ENCODE measurements around the gene CCDC197. TPM values are rescaled to one million over a fixed set of nuclear protein-coding genes. Genes with fewer than 3 reads are reported as not detected.

CCDC197 gene
- total and polyA plus RNA-seq, 2 donors (not counting 1 experiment from before 2014, with no cell fraction given): not detected

DNA sequence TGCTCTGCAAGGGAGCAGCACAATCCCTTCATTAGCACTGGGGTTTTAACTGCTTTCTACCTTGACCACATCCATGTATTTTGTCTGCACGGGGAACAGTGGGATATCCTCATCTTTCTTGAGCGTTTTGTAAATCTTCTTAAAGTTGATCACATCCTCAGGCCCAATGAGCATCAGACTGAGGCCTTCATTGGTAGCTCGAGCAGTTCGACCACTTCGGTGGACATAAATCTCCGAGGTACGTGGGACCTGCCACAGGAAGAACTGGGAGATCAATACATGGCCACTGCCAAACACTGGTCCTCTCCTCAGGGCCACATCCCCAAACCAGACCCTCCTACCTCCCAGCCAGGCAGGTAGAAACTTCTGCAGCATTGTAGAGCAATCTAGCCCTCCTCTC is 57.8 kb downstream of the CCDC197 start:
- H3K27me3 Mint-ChIP-seq: no peaks in the 10 kb centered on the region
- Histone ChIP-seq H3K27ac (ENCODE audit: low read length in 2 of 2) (no peak overlapping the region), H3K9me3 (ENCODE audit: control extremely low read depth in 1 of 3, control insufficient read depth in 2 of 3, insufficient read depth in 1 of 3, low read length in 2 of 3) (no peaks in the 10 kb centered on the region), H3K36me3 (replicated peaks in 1 of 2; ENCODE audit: control extremely low read depth in 1 of 2, control insufficient read depth in 1 of 2, extremely low read depth in 1 of 2, insufficient read depth in 2 of 2, low read length in 1 of 2) (peaks cover 43 to 95% of the 10 kb centered on the region in 2 experiments), H2AFZ (ENCODE audit: insufficient read depth, low read depth, low read length, poor library complexity, severe bottlenecking) (no peak overlapping the region), H4K20me1 (ENCODE audit: control insufficient read depth, insufficient read depth, low read length, poor library complexity, severe bottlenecking) (peaks cover 53% of the 10 kb centered on the region), H3K4me2 (replicated peaks; ENCODE audit: low read depth, low read length, poor library complexity, severe bottlenecking) (no peak overlapping the region), H3K27me3 (replicated peaks in 1 of 4; ENCODE audit: control extremely low read depth in 1 of 4, control insufficient read depth in 3 of 4, insufficient read depth in 4 of 4, low read length in 3 of 4) (no peaks in the 10 kb centered on the region), H3K79me2 (ENCODE audit: control insufficient read depth, insufficient read depth, low read length) (peaks cover 3% of the 10 kb centered on the region), H3K4me3 (ENCODE audit: control extremely low read depth in 1 of 5, extremely low read depth in 1 of 5, insufficient read depth in 1 of 5, low read depth in 2 of 5, low read length in 4 of 5) (no peak overlapping the region), H3K4me1 (ENCODE audit: control insufficient read depth in 2 of 2, insufficient read depth in 2 of 2, low read length in 2 of 2) (peaks cover 0 to 9% of the 10 kb centered on the region in 2 donors), H3K9ac (ENCODE audit: low read length) (no peak overlapping the region)
- H3K4me3 Mint-ChIP-seq: no peak overlapping the region
- TF ChIP-seq EZH2 (IDR thresholded peaks at IDR 0.05; ENCODE audit: borderline replicate concordance, insufficient read depth, low read depth, low read length, poor library complexity, severe bottlenecking): no peak
- TF ChIP-seq, protein P1, sequence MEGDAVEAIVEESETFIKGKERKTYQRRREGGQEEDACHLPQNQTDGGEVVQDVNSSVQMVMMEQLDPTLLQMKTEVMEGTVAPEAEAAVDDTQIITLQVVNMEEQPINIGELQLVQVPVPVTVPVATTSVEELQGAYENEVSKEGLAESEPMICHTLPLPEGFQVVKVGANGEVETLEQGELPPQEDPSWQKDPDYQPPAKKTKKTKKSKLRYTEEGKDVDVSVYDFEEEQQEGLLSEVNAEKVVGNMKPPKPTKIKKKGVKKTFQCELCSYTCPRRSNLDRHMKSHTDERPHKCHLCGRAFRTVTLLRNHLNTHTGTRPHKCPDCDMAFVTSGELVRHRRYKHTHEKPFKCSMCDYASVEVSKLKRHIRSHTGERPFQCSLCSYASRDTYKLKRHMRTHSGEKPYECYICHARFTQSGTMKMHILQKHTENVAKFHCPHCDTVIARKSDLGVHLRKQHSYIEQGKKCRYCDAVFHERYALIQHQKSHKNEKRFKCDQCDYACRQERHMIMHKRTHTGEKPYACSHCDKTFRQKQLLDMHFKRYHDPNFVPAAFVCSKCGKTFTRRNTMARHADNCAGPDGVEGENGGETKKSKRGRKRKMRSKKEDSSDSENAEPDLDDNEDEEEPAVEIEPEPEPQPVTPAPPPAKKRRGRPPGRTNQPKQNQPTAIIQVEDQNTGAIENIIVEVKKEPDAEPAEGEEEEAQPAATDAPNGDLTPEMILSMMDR (IDR thresholded peaks at IDR 0.05): no peak
- H3K9me3 Mint-ChIP-seq (ENCODE audit: insufficient read depth): no peaks in the 10 kb centered on the region
- no peak for DNase-seq
- H3K4me1 Mint-ChIP-seq: peaks cover 10% of the 10 kb centered on the region
- ChIA-PET POLR2A (no interaction called here), CTCF (interaction anchor here (6.4 kb wide), 1 partner anchor 18 kb away, joined by 37 read pairs; no protein-coding TSS in a partner anchor)
- intact Hi-C loops (cut with micrococcal nuclease): no loop called here
- ATAC-seq (ENCODE audit: low read depth): no peak
- no peak overlapping the region for H3K27ac Mint-ChIP-seq
- 98% methylated on average over 7 of the region's 7 CpGs for WGBS (ENCODE audit: insufficient coverage)

DNA sequence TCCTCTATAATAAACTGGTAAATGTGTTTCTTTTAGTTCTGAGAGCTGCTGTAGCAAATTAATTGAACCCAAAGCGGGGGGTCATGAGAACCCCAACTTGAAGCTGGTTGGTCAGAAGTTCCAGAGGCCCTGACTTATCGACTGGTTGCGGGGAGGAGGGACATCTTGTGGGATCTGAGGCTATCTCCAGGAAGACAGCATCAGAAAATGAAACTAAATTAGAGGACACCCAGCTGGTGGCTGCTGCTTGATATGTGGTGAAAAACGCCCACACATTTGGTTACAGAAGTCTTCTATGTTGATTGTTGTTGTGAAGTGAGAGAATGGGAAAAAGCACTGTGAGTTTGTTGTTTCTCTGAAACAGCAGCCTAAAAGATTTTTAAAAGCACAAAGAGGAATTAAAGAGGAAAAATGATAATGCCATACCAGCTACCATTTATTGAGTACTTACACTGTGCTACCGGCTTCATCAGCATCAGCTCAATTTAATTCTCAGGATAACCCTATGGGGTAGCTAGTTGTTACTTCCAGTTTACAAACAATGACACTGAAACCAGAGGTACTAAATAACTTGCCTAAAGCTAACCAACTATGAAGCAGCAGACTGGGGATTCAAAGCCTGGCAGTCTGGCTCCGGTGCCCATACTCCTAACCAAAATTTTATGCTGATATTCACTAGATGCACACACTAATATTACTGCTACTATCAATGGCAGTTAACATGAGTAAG is 59.6 kb downstream of the CCDC197 start:
- Mint-ChIP-seq H3K27ac (no peak overlapping the region), H3K4me3 (no peak overlapping the region), H3K9me3 (ENCODE audit: insufficient read depth) (no peaks in the 10 kb centered on the region), H3K4me1 (peaks cover 10% of the 10 kb centered on the region), H3K27me3 (no peaks in the 10 kb centered on the region)
- no peak overlapping the region for H3K4me2 ChIP-seq (replicated peaks; ENCODE audit: low read depth, low read length, poor library complexity, severe bottlenecking)
- TF ChIP-seq EZH2 (IDR thresholded peaks at IDR 0.05; ENCODE audit: borderline replicate concordance, insufficient read depth, low read depth, low read length, poor library complexity, severe bottlenecking): no peak
- TF ChIP-seq, protein P1 (IDR thresholded peaks at IDR 0.05): no peak
- H2AFZ ChIP-seq (ENCODE audit: insufficient read depth, low read depth, low read length, poor library complexity, severe bottlenecking): no peak overlapping the region
- H3K79me2 ChIP-seq (ENCODE audit: control insufficient read depth, insufficient read depth, low read length): peaks cover 16% of the 10 kb centered on the region
- H3K4me3 ChIP-seq (ENCODE audit: control extremely low read depth in 1 of 5, extremely low read depth in 1 of 5, insufficient read depth in 1 of 5, low read depth in 2 of 5, low read length in 4 of 5): no peak overlapping the region
- ATAC-seq (ENCODE audit: low read depth): no peak
- 91% methylated on average over 4 of the region's 6 CpGs for WGBS (ENCODE audit: insufficient coverage)
- H4K20me1 ChIP-seq (ENCODE audit: control insufficient read depth, insufficient read depth, low read length, poor library complexity, severe bottlenecking): peaks cover 67% of the 10 kb centered on the region
- H3K27ac ChIP-seq (ENCODE audit: low read length in 2 of 2): no peak overlapping the region
- H3K9me3 ChIP-seq (ENCODE audit: control extremely low read depth in 1 of 3, control insufficient read depth in 2 of 3, insufficient read depth in 1 of 3, low read length in 2 of 3): no peaks in the 10 kb centered on the region
- H3K9ac ChIP-seq (ENCODE audit: low read length): no peak overlapping the region
- peaks cover 0 to 9% of the 10 kb centered on the region in 2 donors for H3K4me1 ChIP-seq (ENCODE audit: control insufficient read depth in 2 of 2, insufficient read depth in 2 of 2, low read length in 2 of 2)
- ChIA-PET POLR2A (no interaction called here), CTCF (interaction anchor here (2.0 to 2.5 kb wide), 2 partner anchors 20 to 80 kb away, joined by 8 to 10 read pairs; no protein-coding TSS in a partner anchor)
- H3K36me3 ChIP-seq (replicated peaks in 1 of 2; ENCODE audit: control extremely low read depth in 1 of 2, control insufficient read depth in 1 of 2, extremely low read depth in 1 of 2, insufficient read depth in 2 of 2, low read length in 1 of 2): peaks cover 47 to 96% of the 10 kb centered on the region in 2 experiments
- H3K27me3 ChIP-seq (replicated peaks in 1 of 4; ENCODE audit: control extremely low read depth in 1 of 4, control insufficient read depth in 3 of 4, insufficient read depth in 4 of 4, low read length in 3 of 4): no peaks in the 10 kb centered on the region
- no peak for DNase-seq
- intact Hi-C loops (cut with micrococcal nuclease): no loop called here

Data from B cell (primary cell).